22Rv1 (cell line): ENCODE results near the gene PRR29.

Source experiments
- H3K27ac ChIP-seq: fragments of 450-650 bp; 2 replicates; pipeline ENCODE4 v1.5.1; 2017
- CTCF ChIP-seq: fragments of 450-650 bp; IDR thresholded peaks from 2 replicates; pipeline ENCODE4 v1.5.1; 2017; ENCODE audit warnings: mild to moderate bottlenecking
- ZFX ChIP-seq: fragments of 450-650 bp; IDR thresholded peaks from 2 replicates; pipeline ENCODE4 v1.6.1; 2017; ENCODE audit warnings: antibody characterized with exemption, borderline replicate concordance

Gene PRR29

GRCh38 chr17:63966646-63967264 is 31.4 kb upstream of the PRR29 start:
- TF ChIP-seq CTCF (no peak), ZFX (no peak)
- H3K27ac ChIP-seq = no peak overlapping the region

- TF ChIP-seq CTCF = no peak
- no peak for TF ChIP-seq ZFX
Measured at GRCh38 chr17:63967953-63968352, 30.2 kb upstream of the PRR29 start.

GRCh38 chr17:63969278-63969677 is 28.9 kb upstream of the PRR29 start:
- no peak overlapping the region for H3K27ac ChIP-seq
- TF ChIP-seq ZFX = no peak
- TF ChIP-seq CTCF = no peak

More at GRCh38 chr17:63967953-63968352, 30.2 kb upstream of the PRR29 start:
- no peak overlapping the region for H3K27ac ChIP-seq

- H3K27ac ChIP-seq = no peak within 1 kb of the TSS
- TF ChIP-seq ZFX (no peak), CTCF (no peak)
Measured at GRCh38 chr17:63972796-63973195, 25.4 kb upstream of the PRR29 start, which contains the start of gene SCN4A. Gene SCN4A, minus strand, starts transcription at chr17:63972918. Its CDS starts 77 bp downstream, at chr17:63972841.

- TF ChIP-seq CTCF (no peak), ZFX (no peak)
Measured at GRCh38 chr17:63973247-63973646, 24.9 kb upstream of the PRR29 start.

GRCh38 chr17:63973930-63974593 is 24.1 kb upstream of the PRR29 start:
- TF ChIP-seq CTCF (no peak), ZFX (no peak)
- H3K27ac ChIP-seq = no peak overlapping the region

More at GRCh38 chr17:63973247-63973646, 24.9 kb upstream of the PRR29 start:
- H3K27ac ChIP-seq = no peak overlapping the region

- no peak for TF ChIP-seq ZFX
- TF ChIP-seq CTCF = no peak
- no peak overlapping the region for H3K27ac ChIP-seq
Measured at GRCh38 chr17:63974594-63975192, 23.5 kb upstream of the PRR29 start.
